GM12891 (cell line): Measurements from ENCODE around the gene CBX2.

Experiments
- POLR2A ChIP-seq: IDR thresholded peaks from 2 replicates; pipeline ENCODE4 v1.6.1; 2011; ENCODE audit warnings: low read depth, low read length, control low read depth
- POLR2AphosphoS5 ChIP-seq: IDR thresholded peaks from 2 replicates; pipeline ENCODE4 v1.6.1; 2011; ENCODE audit warnings: low read depth, low read length, control low read depth
- TAF1 ChIP-seq: IDR thresholded peaks from 2 replicates; pipeline ENCODE4 v1.6.1; 2011; ENCODE audit warnings: low read depth, low read length, control low read depth

- TF ChIP-seq POLR2AphosphoS5 = no peak
- no peak for TF ChIP-seq POLR2A
- TF ChIP-seq TAF1 = no peak
Observed at GRCh38 chr17:79733692-79734070, 44.3 kb upstream of the CBX2 start.
